Measurements from ENCODE around the gene DCP1B.

GRCh38 chr12:1929241-1929984 is 74.8 kb downstream of the DCP1B start:
- TF ChIP-seq POLR2AphosphoS5 (IDR thresholded peaks at IDR 0.05; ENCODE audit: low read depth, low read length) (no peak), REST (IDR thresholded peaks at IDR 0.05; ENCODE audit: insufficient read depth in 1 of 2, low read depth in 2 of 2, low read length in 1 of 2) (no peak), SIN3A (IDR thresholded peaks at IDR 0.05; ENCODE audit: borderline replicate concordance, insufficient read depth, low read depth, low read length) (no peak), CTCF (IDR thresholded peaks at IDR 0.05) (no peak)
